SIG-M5 treated with dmso at 0.1 percent for 504 hours (cell line): ENCODE measurements around the gene TBRG4.

Source experiments
- DNase-seq: peaks from one replicate; lab custom pipeline; 2025; ENCODE audit not compliant: unreplicated experiment; lab: John Stamatoyannopoulos, UW

The TBRG4 gene

DNA sequence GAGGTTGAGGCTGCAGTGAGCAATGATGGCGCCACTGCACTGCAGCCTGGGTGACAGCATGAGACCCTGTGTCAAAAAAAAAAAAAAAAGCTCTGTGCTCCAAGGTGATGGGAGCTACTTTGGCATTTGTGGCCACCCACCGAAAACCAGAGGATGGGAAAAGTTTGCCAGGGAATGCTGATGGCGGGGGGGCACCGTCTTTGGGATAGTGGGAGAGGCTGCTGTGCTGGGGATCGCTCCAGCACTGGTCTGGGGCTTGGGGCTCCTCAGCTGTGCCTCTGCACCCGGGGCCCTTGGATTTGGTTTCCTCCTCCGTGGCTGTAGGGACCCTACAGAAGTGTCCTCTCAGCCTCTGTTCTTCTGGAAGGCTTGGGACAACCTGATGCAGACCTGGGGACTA is 34.4 kb upstream of the TBRG4 start:
- DNase-seq: no peak

DNA sequence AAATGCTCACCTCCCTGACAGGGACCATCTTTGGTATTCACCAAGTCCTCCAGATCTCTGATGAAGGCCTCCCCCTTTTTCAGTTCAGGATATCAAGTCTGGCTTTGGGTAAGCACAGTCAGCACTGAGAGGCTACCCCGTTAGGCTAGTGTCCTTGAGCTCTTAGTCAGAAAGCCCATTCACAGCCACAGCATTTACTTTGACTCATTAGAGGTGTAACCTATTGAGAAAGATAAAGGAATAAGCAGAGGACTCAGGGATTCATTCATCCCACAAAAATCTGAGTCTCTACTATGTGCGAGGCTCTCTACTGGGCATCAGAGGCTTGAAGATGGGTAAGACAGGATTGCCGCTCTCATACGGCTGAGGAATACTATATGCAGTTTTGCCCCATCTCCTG is 32.1 kb upstream of the TBRG4 start:
- DNase-seq: no peak

DNA sequence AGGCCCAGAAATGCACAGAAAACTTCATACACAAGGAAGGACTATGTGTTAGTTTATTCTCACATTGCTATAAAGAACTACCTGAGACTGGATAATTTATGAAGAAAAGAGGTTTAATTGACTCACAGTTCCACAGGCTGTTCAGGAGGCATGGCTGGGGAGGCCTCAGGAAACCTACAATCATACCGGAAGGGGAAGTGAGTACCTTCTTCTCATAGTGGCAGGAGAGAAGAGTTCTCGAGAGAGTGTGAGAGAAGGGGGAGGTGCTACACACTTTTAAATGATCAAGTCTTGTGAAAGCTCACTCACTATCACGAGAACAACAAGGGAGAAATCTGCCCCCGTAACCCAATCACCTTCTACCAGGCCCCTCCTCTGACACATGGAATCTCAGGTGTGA is 29.3 kb upstream of the TBRG4 start:
- DNase-seq: peak; percentile 7

DNA sequence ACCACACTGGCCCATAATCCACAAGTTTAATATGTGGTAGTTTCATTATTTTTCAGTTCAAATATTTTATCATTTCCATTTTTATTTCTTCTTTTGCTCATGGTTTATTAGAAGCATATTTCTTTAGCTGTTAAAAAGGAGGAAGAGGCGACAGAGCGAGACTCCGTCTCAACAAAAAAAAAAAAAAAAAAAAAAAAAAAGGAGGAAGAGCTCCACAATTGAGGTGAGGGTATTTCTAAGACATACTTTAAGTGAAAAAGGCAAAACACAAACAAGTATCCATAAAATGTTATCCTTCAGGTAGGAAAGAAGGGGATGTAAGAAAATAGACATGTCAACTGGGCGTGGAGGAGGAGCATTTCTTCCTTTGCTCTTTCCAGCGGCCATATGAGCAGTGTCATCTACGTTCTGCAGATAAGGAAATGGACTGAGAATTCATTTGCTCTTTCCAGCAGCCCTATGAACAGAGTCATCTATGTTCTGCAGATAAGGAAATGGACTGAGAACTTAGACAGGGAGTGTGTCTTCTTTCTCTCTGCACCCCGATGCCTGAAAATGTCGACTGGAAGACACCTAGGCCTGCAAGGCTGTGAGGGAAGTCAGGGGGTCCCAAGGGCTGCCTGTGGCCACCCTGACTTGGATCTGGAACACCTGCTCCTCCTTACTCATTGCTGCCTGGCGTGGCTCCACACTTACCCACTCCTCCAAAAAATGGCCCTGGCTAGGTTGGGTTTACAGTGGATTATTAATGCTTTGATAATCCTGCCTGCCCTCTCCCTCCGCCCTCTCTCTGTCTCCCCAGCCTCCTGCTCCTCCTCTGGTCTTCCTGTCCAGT is 27.2 kb upstream of the TBRG4 start:
- DNase-seq: no peak

DNA sequence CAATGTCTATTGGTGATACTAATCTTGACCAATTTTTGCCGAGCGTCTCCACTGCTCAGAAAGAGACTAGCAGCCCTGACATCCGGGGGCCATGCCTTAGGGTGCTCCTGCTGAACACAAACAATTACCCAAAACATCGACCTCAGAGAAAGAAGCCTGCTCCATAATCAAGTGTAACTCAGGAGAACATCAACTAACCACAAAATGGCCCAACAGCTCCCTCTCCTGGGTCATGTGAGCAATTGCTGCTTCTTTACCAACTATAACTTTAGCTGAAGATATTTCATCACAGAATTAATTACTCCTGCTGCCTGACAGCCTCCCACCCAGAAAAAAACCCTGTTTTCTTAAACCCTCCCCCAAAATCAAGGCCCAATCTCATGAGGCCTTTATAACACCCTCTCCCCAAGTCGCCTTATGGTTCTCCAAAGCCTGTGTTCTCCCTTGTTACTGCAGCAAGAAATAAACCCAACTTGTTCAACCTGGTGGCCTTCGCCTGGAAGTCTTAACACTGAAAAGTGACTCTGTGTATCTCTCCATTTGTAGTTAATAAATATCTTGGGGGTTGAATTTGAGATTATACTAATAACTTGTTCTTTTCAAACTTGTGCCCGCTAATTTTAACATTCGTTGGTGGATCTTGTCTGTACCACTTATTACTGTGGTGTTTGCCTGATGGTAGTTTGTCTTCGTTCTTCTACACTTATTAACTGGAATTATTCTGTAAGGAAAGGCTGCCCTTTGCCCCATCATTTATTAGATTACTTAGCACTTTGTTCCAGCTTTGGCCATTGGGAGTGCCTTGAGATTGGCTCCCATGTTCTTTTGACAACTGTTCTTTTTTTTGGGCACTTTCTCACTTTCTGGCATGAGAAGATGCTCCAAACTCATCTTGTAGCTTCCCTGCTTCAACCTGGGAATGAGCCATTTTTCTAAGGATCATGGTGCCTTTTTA is 24.9 kb upstream of the TBRG4 start:
- DNase-seq: peak; percentile 84

DNA sequence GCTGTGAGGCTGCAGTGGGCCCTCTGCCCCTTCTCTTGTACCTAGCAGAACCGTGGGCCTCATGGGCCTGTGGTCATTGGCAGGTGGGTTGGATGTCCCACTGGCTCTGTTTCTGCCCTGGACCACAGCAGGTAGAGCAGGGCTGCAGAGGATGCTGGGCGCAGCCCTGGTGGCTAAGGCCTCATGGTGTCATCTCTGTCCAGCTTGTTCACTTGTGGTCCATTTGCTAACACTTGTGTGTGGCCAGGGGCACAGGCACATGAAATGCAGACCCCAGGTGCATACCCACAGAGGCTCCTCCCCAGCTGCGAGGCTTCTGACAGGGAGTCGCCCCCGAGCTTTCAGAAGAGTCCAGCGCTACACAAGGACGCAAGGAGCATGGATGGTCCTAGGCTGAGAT is 22.4 kb upstream of the TBRG4 start:
- DNase-seq: no peak

DNA sequence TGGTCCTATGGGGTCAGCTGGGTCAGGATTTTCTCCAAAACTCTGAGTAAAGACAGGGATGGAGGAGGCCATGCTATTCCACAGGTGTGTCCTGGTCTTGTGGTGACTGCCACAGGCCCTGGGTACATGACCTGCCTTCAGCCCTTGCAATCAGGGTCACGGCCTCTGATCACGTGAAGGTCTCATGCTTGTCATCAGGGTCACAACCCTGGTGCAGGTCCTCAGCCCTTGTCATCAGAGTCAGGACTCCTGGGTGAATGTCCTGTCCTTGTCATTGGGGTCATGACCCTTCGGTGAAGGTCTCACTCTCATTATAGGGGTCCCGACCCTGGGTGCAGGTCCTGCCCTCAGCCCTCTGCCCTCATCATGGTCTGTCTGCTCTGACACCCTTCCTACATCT is 21.9 kb upstream of the TBRG4 start:
- no peak for DNase-seq

GRCh38 chr7:45132708-45133320 is 21.3 kb upstream of the TBRG4 start:
- peak; percentile 33 for DNase-seq

- no peak for DNase-seq
Measured at GRCh38 chr7:45131891-45132290, 20.4 kb upstream of the TBRG4 start.

DNA sequence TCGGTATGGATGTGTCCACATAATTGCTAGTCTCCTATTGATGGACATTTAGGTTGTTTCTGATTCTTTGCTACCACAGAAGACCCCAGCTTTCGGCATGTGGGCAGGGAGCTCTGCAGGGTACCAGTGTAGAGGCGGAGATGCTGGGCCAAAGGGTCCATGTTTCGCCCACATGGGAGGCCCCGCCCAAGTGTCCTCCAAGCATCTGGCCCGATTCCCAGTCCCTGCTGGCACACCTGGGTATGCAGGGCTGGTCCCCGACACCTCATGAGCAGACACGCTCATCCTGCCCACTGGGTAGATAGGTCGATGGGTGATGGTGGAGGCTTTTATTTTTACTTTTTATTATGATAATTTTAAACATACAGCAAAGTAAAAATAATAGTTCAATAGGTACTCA is 19.4 kb upstream of the TBRG4 start:
- no peak for DNase-seq

DNA sequence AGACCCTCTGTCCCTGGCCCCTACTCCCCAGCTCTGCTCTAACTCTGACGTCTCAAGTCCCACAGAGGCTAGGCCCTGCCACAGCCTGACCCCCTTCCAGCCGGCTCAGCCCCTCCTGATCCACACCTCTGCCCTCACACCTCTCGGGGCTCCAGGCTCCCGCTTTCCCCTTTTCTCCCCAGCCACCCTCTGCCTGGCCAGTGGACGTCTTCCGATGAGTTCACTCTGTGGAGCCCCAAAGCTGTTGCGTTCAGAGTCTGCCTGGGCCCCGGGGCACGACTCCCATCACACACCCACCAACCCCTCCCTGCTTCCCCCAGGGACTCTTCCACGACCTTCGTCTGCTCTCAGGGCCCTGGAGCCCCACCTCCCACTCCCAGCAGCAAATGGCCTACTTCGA is 18.4 kb upstream of the TBRG4 start:
- no peak for DNase-seq

GRCh38 chr7:45129181-45129800 is 17.8 kb upstream of the TBRG4 start:
- no peak for DNase-seq

GRCh38 chr7:45126920-45127319 is 15.4 kb upstream of the TBRG4 start:
- DNase-seq: no peak

GRCh38 chr7:45126201-45126600 is 14.7 kb upstream of the TBRG4 start:
- no peak for DNase-seq

DNA sequence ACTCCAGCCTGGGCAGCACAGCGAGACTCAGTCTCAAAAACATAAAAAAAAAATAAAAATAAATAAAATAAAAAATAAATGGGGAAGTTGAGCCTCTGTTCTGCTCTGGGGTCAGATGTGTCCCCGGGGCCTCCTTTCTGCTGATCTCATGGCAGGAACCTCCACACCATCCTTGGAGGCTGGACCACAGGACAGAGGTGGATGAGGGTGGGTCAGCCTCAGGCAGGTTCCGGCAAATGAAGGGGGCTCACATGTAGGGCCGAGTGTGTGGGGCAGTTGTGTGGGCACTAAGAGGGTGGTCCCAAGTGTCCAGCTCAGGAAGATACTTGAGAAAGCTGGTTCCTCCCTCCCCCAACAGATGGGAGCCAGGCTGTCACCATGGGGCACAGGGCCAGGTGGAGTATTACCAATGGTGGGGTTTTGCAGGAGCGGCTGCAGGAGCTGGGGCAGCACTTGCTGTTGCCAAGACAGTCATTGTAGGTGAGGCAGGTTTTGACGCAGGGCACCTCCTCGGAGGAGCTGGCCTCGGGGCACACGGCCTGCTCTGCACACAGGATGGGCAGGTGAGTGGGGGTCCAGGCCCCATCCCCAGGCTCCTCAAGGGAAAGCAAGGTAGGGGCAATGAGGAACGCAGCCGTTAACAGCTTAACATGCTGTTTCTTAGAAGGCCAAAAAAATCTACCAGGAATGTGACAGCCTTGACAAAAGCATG is 13.9 kb upstream of the TBRG4 start:
- DNase-seq: no peak

DNA sequence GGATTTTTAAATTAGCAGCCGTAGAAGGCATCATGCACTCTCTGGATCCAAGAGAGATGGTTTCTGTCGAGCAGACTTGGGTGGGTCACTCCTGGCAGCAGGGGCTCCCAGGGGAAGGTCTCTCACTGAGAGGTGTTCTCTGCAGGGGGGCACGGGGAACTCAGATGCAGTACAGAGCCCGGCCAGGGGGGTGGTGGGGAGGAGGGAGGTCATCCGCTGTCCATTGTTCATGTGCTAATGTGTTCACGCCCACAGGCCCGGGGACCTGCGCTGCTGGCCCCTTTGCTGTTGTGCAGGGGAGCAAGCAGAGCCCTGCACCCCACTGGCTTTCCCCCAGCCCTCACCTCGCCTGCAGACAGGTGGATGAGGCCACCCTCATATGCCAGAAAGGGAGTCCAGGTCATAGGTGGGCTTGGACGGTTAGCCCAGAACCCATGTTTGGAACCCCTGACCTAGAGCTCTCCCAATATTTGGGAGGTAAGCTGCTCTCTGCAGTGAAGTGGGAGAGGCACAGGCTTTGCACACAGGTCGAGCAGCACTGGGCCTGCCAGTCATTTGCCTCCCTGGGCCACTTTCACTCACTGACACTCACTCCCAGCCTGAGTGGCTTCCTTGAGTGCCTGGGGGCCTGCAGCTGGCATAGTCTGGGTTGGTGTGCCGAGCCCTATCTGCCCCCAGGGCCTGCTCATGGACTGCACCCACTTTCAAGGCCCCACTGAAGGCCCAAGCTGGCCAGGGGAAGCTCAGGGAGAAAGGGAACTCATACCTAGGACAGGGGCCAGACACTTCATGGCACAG is 12.6 kb upstream of the TBRG4 start:
- no peak for DNase-seq

DNA sequence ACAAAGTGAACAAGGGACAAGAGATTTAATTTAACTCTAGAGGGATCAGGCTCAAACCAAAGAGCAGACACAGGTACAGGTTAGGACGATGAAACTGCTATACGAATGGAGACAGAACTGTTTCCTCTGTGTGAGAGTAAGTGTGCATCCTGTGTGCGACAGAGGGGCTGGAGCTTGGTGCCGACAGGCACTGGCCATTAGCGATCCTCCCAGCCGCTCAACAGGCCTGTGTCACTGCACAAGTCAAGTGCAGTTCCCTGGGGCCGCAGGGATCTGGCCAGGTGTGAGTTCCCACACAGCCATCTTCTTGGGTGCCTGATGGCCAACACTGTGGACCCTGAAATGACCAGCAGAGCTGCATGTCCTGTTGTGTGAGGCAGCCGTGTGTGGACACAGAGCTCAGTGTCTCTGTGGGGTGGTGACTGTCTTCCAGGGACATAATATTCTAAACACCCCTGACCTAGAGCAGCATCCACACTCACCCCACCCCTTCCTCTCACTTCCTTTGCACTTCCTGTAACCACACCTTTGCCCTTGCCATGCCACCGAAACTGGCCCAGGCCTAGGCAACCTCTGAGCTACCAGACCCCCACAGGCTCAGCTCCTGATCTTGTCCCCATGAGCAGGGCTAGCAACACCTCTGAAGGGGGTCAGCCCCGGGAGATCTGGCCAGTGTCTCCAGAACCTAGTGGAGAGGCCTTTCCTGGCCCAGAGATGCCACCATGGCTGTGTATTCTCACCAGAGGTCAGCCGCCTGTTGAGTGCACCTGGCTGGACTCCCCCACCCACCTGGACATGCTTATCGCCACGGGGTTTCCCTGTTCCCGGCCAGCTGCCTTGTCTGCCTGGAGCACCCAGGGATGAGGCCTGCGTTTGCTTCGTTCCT is 11.7 kb upstream of the TBRG4 start:
- DNase-seq: no peak

DNA sequence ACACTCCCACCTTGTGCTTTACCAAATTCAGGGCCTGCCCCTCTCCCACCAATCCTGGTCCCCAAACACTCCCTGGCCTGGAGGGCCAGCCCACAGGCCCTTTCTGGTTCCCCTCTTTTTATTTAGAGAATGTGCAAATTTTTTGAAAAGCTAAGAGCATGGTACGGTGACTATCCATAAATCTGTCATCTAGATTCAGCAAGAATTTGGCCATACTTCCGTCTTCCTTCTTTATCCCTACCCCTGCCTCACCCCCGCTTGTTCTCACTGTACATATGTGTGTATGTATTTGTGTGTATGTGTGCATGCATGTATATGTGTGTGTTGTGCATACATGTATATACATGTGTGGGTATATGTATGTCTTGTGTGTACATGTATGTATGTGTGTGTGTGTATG is 8.1 kb upstream of the TBRG4 start:
- no peak for DNase-seq

DNA sequence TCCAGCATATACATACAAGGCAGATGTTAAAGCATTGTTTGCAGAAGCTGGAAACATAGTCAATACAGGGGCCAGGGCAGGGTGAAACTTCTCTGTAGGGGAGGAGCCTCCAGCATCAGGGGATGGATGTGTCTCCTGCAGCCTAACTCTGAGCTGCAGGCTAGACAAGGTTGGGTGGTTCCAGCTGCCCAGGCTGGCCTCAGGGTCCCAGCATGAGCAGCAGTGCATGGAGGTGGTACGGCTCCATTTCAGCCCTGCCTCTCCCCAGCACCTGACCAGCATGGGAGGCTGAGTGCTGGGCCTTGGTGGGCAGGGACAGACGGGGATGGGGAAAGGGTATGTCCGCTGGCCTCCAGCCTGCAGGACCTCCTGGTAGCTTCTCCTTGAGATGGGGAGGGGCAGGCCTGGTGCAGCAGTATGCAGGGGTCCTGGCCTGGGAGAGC is 7.4 kb upstream of the TBRG4 start:
- no peak for DNase-seq
